Esophagus squamous epithelium (tissue), 4 donors: ENCODE measurements around the gene NFX1.

Experiments
- POLR2A ChIP-seq, 4 donors: fragments of 450-650 bp; IDR thresholded peaks; one replicate each; pipeline ENCODE4 v1.6.1; 2017; ENCODE audit warnings: antibody characterized with exemption in 4 of 4, mild to moderate bottlenecking in 4 of 4, moderate library complexity in 3 of 4
- TF ChIP-seq, protein P1 (sequence below), 6 experiments: fragments of 450-650 bp in 4 of 6; fragments of 200-600 bp in 2 of 6; sonication (generic) in 2 of 6; IDR thresholded peaks; one replicate each; pipeline ENCODE4 v1.5.1; 2016 to 2019; ENCODE audit warnings: antibody characterized with exemption in 6 of 6, mild to moderate bottlenecking in 4 of 6, moderate library complexity in 4 of 6

DNA sequence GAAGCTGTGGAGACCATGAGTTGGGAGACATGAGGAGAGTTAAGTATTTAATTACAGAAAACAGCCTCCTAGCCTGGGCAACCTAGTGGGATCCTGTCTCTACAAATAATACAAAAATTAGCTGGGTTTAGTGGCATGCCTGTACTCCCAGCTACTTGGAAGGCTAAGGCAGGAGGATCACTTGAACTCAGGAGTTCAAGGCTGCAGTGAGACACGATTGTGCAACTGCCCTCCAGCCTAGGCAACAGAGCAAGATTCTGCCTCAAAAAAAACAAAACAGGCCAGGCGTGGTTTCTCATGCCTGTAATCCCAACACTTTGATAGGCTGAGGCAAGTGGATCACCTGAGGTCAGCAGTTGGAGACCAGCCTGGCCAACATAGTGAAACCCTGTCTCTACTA is 59.4 kb downstream of the NFX1 start:
- no peak for TF ChIP-seq POLR2A (IDR thresholded peaks at IDR 0.05)
- TF ChIP-seq, protein P1, sequence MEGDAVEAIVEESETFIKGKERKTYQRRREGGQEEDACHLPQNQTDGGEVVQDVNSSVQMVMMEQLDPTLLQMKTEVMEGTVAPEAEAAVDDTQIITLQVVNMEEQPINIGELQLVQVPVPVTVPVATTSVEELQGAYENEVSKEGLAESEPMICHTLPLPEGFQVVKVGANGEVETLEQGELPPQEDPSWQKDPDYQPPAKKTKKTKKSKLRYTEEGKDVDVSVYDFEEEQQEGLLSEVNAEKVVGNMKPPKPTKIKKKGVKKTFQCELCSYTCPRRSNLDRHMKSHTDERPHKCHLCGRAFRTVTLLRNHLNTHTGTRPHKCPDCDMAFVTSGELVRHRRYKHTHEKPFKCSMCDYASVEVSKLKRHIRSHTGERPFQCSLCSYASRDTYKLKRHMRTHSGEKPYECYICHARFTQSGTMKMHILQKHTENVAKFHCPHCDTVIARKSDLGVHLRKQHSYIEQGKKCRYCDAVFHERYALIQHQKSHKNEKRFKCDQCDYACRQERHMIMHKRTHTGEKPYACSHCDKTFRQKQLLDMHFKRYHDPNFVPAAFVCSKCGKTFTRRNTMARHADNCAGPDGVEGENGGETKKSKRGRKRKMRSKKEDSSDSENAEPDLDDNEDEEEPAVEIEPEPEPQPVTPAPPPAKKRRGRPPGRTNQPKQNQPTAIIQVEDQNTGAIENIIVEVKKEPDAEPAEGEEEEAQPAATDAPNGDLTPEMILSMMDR (IDR thresholded peaks at IDR 0.05) = no peak
